GM18867 (cell line): ENCODE results near the gene PTPRN2.

ENCODE experiments used
- ATAC-seq: cut with Tn5 transposase; IDR thresholded peaks from one replicate; pipeline ENCODE4 v1.9.1; 2021; ENCODE audit warnings: mild to moderate bottlenecking, moderate library complexity; ENCODE audit not compliant: unreplicated experiment

The PTPRN2 gene

GRCh38 chr7:157840914-157841772 lies 746.5 kb downstream of the PTPRN2 start:
- ATAC-seq = no peak

- no peak for ATAC-seq
Observed at GRCh38 chr7:157840174-157840913, 747.3 kb downstream of the PTPRN2 start.

DNA sequence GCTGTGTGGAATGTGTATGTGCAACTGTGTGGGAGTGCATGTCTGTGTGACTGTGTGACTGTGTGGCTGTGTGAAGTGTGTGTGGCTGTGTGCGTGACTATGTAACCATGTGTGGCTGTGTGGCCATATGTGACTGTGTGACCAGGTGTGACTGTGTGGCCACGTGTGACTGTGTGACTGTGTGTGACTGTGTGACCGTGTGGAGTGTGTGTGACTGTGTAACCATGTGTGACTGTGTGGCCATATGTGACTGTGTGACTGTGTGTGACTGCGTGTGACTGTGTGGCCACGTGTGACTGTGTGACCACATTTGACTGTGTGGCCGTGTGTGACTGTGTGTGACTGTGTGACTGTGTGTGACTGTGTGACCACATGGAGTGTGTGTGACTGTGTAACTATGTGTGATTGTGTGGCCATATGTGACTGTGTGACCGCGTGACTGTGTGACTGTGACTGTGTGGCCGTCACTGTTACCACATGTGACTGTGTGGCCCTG lies 747.9 kb downstream of the PTPRN2 start:
- ATAC-seq = no peak

DNA sequence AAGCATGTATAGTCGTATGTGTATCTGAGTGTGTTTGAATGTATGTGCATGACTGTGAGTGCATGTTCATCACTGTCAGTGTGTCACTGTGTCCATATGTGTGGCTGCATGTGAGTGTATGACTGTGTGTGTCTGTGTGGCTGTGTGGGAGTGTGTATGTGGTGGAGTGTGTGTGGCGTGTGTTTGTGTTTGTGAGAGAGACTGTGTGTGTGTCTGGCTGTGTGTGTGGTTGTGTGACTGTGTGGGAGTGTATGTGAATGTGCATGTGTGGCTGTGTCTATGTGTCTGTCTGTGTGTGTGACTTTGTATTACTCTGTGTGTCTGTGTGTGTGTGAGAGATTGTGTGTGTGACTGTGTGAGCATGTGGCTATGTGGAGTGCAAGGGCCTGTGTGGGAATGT lies 748.4 kb downstream of the PTPRN2 start:
- ATAC-seq = no peak

GRCh38 chr7:157837561-157837960 lies 750.1 kb downstream of the PTPRN2 start:
- ATAC-seq = no peak

GRCh38 chr7:157837047-157837446 lies 750.6 kb downstream of the PTPRN2 start:
- no peak for ATAC-seq

DNA sequence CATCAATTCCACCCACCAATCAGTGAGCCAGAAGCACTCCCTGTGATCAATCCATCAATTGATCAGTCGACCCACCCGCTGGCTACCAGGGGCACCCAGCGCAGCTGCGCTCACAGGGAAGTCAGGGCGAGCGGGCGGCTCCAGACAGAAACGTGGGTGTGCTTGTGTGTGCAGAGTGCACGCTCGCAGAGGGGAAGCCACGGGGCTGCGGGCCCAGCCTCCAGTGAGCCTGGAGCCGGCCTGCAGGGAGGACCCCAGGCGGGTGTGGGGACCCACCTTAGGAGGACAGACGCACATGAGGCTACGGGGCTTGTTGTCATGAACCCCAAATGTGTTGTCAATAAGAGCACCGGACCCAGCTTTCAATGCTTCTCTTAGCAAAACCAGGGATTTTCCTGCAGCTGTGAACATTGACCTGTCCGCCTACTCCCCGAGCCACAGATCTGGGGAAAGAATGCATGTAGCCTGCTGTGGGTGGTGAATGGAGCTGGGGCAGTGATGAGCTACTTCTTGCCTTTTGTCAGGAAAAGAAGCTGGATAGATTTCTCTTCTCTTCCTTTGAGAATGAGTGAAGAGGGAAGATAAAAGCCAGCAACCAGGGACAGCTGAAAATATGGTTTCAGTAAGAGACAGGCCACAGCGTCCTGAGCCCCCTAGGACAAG lies 753.0 kb downstream of the PTPRN2 start:
- ATAC-seq = no peak

GRCh38 chr7:157832866-157833607 lies 754.6 kb downstream of the PTPRN2 start:
- no peak for ATAC-seq

DNA sequence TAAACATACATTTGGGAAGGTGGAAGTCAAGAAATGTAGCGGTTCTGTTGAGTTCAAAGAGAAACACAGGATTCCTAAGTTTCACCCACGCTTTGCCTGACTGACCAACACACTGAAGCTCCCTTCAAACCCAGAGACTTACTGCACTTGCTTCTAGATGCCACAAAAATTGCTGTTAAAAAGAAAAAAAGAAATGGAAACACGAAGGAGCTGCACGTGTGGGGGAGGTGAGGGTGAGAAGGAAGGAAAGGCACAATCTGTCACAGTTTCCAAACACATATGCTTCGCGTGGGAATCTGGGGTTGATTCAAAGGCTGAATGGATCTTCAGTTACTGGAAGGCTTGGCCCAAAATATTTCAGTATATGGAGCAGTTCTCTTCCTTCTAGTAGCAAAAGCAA lies 755.2 kb downstream of the PTPRN2 start:
- ATAC-seq = no peak

DNA sequence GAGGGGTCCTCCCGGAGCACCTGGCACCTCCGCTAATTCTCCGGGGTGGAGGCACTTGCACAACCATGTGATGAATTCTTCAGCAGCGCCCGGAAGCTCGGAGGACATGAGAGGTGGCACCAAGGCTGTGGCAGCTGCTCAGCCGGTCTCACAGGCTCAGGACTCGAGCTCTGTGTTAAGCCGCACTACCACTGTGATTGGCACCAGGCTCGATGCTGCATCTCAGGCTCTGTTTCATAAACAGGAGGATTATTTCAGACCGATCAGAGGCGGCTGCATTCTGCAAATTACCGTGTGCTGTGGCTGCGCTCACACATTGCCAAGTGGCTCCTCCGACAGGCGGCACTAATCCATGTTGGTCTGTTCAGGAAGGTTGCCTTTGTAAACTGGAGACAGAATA lies 755.6 kb downstream of the PTPRN2 start:
- no peak for ATAC-seq

GRCh38 chr7:157831143-157831905 lies 756.3 kb downstream of the PTPRN2 start:
- no peak for ATAC-seq

- ATAC-seq = no peak
Observed at GRCh38 chr7:157830331-157830730, 757.3 kb downstream of the PTPRN2 start.

DNA sequence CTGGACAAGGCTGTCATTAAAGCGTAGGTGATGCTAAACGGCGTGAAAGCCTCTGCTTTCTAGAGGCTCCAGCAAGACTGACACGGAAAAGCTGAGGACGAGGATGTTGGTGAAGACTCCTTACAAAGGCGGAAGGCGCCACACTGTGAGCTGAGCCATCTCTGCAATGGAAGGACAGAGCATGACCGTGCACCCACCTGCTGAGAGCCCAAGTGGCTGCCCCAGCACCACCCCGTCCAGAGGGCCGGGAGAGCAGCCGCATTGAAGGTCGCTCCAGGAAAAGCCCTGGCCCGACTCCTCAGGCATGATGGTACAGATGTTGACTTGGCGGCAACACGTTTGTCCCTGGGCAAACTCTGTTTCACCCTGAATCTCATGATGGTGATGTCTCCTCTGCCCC lies 758.1 kb downstream of the PTPRN2 start:
- no peak for ATAC-seq

DNA sequence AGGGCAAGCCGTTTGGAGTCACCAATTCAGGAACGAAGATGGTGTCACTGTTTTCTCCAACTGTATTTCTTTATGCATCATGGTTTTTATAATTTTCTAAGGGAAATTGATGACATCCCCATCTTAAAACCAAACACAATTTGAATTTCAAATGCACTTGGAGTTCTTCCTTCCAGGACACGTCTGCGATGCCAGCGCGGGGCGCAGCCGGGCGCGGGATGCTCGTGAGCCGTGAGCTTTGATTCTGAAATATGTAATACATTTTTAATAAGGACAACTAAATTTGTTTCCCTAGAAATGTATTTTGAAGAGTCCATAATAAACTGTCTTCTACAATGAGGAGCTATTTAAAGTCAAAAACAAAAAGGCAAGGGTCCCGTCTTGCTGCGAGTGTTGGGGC lies 758.7 kb downstream of the PTPRN2 start:
- ATAC-seq = no peak

DNA sequence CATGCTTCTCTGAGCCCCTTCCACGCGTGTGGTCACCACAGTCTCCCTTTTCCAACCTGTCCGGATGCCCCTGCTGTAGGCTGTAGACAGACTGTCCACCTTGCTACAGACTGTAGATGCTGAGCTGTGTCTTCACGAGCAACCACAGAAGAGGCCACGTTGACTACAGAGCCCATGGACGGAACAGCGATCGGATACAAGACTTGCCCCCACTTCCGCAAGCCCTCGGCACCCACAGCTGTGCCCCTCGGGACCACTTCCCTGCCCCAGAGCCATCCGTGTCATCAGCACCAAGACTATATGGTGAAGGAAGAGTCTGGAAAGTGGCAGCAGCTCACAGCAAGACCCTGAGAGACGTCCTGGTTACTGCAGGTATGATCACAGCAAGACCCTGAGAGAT lies 759.4 kb downstream of the PTPRN2 start:
- no peak for ATAC-seq

- ATAC-seq = no peak
Observed at GRCh38 chr7:157827863-157828160, 759.8 kb downstream of the PTPRN2 start.

- no peak for ATAC-seq
Observed at GRCh38 chr7:157827045-157827862, 760.4 kb downstream of the PTPRN2 start.

GRCh38 chr7:157826566-157826965 lies 761.1 kb downstream of the PTPRN2 start:
- ATAC-seq = no peak

GRCh38 chr7:157825325-157825724 lies 762.3 kb downstream of the PTPRN2 start:
- ATAC-seq = no peak

GRCh38 chr7:157824819-157825121 lies 762.9 kb downstream of the PTPRN2 start:
- ATAC-seq = no peak
